Measurements from ENCODE around the gene WSB2.
A peak's percentile ranks its signal among the peaks of the same experiment; 100 is the strongest.

WSB2 gene

GRCh38 chr12:118061873-118062843 is 1.2 kb upstream of the WSB2 start:
- no peak for DNase-seq (ENCODE audit: low read depth in 2 of 2)

- no peak for DNase-seq (ENCODE audit: low read depth in 2 of 2)
Measured at GRCh38 chr12:118060301-118061010, 523 bp downstream of the WSB2 start.

- no peak for DNase-seq (ENCODE audit: low read depth in 2 of 2)
Measured at GRCh38 chr12:118059341-118060191, 1.4 kb downstream of the WSB2 start.

GRCh38 chr12:118058881-118059280 is 2.1 kb downstream of the WSB2 start:
- no peak for DNase-seq (ENCODE audit: low read depth in 2 of 2)

GRCh38 chr12:118058227-118058626 is 2.8 kb downstream of the WSB2 start:
- DNase-seq (ENCODE audit: low read depth in 2 of 2): no peak

- no peak for DNase-seq (ENCODE audit: low read depth in 2 of 2)
Measured at GRCh38 chr12:118055865-118056773, 4.9 kb downstream of the WSB2 start.

- DNase-seq (ENCODE audit: low read depth in 2 of 2): peak; percentile 49 to 63
Measured at GRCh38 chr12:118055144-118055557, 5.8 kb downstream of the WSB2 start.

- no peak for DNase-seq (ENCODE audit: low read depth in 2 of 2)
Measured at GRCh38 chr12:118053071-118053985, 7.7 kb downstream of the WSB2 start.

- DNase-seq (ENCODE audit: low read depth in 2 of 2): no peak
Measured at GRCh38 chr12:118052324-118053070, 8.5 kb downstream of the WSB2 start.

GRCh38 chr12:118050972-118051910 is 9.7 kb downstream of the WSB2 start:
- no peak for DNase-seq (ENCODE audit: low read depth in 2 of 2)

- DNase-seq (ENCODE audit: low read depth in 2 of 2): no peak
Measured at GRCh38 chr12:118046430-118046829, 14.5 kb downstream of the WSB2 start.

GRCh38 chr12:118044577-118044976 is 16.4 kb downstream of the WSB2 start:
- DNase-seq (ENCODE audit: low read depth in 2 of 2): no peak

- no peak for DNase-seq (ENCODE audit: low read depth in 2 of 2)
Measured at GRCh38 chr12:118044075-118044474, 16.9 kb downstream of the WSB2 start.

- DNase-seq (ENCODE audit: low read depth in 2 of 2): no peak
Measured at GRCh38 chr12:118042091-118042490, 18.9 kb downstream of the WSB2 start.

- DNase-seq (ENCODE audit: low read depth in 2 of 2): no peak
Measured at GRCh38 chr12:118038137-118038536, 22.8 kb downstream of the WSB2 start.

GRCh38 chr12:118036672-118037411 is 24.1 kb downstream of the WSB2 start:
- DNase-seq (ENCODE audit: low read depth in 2 of 2): no peak
